Astrocyte of the spinal cord (primary cell): ENCODE data around the gene EXOC4.
"Not testable (repeated sequence)": the region's sequence is repeated elsewhere in the genome, so short reads cannot be mapped to it uniquely, and the experiment has no call there.

Experiments used
- DNase-seq: peaks from one replicate; pipeline ENCODE4 v3.0.0; 2011; ENCODE audit warnings: low read depth, low spot score
- H3K4me3 ChIP-seq: 2 replicates; pipeline ENCODE4 v1.5.1; 2011; ENCODE audit warnings: low read depth, mild to moderate bottlenecking, low read length, moderate library complexity
- in situ Hi-C: cut with HindIII; loops from 2 replicates; pipeline ENCODE4 v1.10.0; 2017; ENCODE audit warnings: low sequenced_read_pairs
- TF ChIP-seq, protein P1 (sequence below): IDR thresholded peaks from 2 replicates; pipeline ENCODE4 v1.5.1; 2012; ENCODE audit warnings: low read depth, mild to moderate bottlenecking, low read length, inconsistent platforms

Gene EXOC4

DNA sequence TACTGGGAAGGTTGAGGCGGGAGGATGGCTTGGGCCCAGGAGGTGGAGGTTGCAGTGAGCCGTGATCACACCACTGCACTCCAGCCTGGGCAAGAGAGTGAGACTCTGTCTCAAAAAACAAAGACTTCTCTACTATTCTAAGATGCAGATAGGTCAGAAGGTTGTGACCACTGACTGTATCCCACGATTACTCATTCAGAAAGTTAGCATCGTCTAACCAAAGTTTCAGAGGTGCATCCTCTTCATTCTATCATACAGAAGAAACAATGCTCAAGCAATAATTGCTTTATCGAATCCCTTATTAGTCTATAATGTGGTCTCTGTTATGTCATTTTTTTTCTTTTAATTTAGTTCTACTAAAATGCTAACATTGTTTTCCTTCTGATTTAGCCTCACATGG, 525.6 kb downstream of the EXOC4 start:
- TF ChIP-seq, protein P1, sequence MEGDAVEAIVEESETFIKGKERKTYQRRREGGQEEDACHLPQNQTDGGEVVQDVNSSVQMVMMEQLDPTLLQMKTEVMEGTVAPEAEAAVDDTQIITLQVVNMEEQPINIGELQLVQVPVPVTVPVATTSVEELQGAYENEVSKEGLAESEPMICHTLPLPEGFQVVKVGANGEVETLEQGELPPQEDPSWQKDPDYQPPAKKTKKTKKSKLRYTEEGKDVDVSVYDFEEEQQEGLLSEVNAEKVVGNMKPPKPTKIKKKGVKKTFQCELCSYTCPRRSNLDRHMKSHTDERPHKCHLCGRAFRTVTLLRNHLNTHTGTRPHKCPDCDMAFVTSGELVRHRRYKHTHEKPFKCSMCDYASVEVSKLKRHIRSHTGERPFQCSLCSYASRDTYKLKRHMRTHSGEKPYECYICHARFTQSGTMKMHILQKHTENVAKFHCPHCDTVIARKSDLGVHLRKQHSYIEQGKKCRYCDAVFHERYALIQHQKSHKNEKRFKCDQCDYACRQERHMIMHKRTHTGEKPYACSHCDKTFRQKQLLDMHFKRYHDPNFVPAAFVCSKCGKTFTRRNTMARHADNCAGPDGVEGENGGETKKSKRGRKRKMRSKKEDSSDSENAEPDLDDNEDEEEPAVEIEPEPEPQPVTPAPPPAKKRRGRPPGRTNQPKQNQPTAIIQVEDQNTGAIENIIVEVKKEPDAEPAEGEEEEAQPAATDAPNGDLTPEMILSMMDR = no peak
- in situ Hi-C loops = no loop called here
- H3K4me3 ChIP-seq = no peak overlapping the region
- no peak for DNase-seq

DNA sequence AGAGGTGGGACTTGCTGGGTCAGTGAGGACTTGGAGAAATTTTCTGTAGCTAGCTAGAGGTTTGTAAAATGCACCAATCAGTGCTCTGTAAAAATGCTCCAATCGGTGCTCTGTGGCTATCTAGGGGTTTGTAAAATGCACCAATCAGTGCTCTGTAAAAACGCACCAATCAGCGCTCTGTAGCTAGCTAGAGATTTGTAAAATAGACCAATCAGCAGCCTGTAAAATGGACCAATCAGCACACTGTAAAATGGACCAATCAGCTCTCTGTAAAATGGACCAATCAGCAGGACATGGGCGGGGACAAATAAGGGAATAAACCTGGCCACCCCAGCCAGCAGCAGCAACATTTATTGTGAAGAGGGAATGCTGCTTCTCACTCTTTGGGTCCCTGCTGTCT, 526.7 kb downstream of the EXOC4 start:
- H3K4me3 ChIP-seq, in situ Hi-C loops, DNase-seq: not testable (repeated sequence)

DNA sequence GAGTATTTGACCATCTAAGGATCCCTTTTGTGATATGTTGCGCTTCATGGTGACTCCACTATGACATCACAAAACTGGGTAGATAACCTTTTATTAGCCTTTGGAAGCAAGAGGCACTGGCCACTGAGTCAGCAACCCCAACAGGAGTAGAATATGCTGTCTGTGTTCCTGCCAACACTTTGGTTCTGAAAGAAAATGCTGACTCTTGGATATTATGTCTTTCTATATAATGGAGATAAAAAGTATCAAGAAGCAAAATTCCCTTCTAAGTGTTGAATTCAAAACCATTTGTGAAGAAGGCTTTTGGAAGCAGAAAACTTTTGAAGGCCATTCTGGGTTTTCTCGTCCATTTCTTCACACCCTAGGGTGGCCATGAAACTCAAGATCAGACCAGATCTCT, 528.0 kb downstream of the EXOC4 start:
- in situ Hi-C loops = no loop called here
- DNase-seq = no peak
- TF ChIP-seq, protein P1 = no peak
- no peak overlapping the region for H3K4me3 ChIP-seq

DNA sequence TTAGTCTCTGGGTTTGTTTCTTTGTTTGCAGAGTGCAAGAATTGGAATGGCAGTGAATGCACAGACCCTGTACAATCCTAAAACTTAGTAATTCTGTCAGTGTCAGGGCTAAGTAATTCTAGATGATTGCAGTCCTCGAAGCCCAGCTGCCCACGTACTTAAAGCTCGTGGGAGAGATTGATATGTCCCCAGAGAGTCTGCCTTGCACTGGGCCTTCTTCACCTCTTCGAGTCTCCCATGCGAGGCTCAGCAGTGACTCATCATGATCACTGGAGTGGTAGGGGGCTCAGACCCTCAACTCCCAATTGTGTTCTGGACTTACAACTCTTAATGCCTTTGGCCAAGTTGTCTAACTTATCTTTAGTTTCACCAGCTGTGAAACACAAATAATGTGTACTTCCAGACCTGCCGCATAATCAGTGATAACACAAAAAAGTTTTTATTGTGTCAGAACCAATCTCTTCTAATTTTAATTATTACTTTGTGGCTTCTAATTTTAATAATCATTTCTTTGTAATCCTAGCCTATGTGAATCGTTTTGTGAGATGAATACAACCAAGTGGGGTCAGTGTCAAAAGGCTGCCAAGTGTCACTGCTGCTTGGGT, 528.7 kb downstream of the EXOC4 start:
- no peak overlapping the region for H3K4me3 ChIP-seq
- DNase-seq = no peak
- TF ChIP-seq, protein P1 = no peak
- in situ Hi-C loops = no loop called here

DNA sequence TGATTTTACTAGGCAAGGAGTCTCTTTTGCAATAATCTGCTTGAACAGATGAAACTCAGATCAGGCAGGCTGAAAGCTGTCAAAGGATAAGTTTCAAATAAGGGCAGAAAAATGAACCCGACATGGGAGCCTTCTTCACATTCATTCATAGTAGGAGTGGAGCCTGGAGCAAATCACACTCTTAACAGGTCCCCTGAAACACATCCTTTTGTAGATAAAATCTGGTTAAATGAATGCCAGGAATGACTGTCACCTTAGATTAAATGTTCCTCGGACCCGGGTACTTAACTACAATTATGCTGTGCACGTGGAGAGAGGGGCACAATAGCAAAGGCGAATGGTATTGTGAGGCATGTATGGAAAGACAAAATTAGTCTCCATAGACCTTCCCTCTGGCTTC, 529.6 kb downstream of the EXOC4 start:
- TF ChIP-seq, protein P1 = no peak
- in situ Hi-C loops = no loop called here
- DNase-seq = no peak
- H3K4me3 ChIP-seq = no peak overlapping the region

DNA sequence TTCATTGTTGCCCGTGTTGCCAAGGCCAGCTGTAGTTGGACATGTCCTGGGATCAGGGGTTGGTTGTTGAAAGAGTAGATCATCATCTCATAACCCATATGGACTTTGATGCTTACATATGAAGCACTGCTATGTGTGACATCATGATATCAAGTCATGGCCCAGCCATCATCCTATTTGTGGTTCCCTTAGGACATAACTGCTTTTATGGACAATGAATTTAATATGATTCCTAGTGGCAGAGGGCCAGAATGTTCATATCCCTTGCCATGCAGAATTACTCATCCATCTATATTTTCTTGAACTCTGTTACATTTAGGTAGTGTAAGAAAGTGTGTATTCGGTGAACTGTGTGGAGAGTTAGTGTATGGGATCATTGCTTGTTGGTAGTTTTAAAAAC, 530.4 kb downstream of the EXOC4 start:
- TF ChIP-seq, protein P1 = no peak
- no peak overlapping the region for H3K4me3 ChIP-seq
- no peak for DNase-seq
- in situ Hi-C loops = no loop called here

DNA sequence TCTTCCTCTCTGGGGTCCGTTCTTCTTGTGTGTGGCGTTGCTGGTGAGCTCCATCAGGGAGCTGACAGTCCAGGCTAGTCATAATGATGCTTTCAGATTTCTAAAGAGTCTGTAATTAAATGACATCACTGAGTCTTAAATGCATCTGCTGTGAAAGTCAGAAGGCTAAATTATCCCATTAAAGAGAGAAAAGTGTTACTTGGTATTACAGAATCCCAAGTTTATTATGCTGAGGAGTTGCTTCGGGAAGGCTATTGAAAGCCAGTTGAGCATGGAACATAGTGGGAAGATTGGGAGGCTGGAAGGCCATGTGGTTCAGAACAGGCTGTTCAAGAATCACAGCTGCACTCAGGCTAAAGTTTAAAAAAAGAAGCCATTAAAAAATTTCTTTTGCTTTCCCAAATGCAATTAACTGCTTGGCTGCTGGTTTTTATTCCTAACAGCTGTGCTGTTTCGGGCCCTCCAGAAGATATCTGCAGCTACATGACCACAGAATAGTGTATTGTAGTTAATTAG, 531.7 kb downstream of the EXOC4 start:
- no peak for DNase-seq
- in situ Hi-C loops = no loop called here
- TF ChIP-seq, protein P1 = no peak
- no peak overlapping the region for H3K4me3 ChIP-seq
